HG03354 (cell line): Measurements from ENCODE around the gene CDH8.
"Not testable (repeated sequence)": the region's sequence is repeated elsewhere in the genome, so short reads cannot be mapped to it uniquely, and the experiment has no call there.

Source experiments
- ATAC-seq: cut with Tn5 transposase; IDR thresholded peaks from one replicate; pipeline ENCODE4 v1.9.1; 2021; ENCODE audit warnings: mild to moderate bottlenecking; ENCODE audit not compliant: unreplicated experiment, poor library complexity, severe bottlenecking

CDH8 gene

GRCh38 chr16:61807551-61807950, 228.7 kb downstream of the CDH8 start:
- ATAC-seq = no peak

GRCh38 chr16:61801217-61801616, 235.0 kb downstream of the CDH8 start:
- ATAC-seq = not testable (repeated sequence)

GRCh38 chr16:61798741-61799140, 237.5 kb downstream of the CDH8 start:
- no peak for ATAC-seq

DNA sequence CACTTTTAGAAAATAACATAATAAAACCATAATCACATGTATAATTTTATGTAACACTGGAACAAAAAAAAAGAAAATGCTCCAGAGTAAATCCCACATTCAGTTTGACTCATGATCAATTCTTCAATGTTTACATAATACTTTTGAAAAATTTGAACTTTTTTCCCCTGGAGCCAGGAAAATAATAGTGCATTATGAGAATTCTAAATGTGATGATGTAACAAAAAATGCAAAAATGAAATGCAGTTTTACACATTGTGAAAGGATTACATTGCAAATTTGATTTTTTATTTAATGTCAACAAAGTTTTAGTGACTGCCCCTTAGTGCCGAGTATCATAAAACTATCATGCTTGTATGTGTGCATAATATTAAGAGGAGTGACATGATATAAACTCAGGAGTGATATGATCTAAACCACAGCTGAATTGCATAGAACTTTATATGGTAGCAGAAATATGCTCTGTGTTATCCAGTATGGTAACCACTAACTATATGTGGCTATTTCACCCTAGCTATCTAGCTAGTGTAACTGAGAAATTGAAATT, 238.2 kb downstream of the CDH8 start:
- ATAC-seq = no peak

DNA sequence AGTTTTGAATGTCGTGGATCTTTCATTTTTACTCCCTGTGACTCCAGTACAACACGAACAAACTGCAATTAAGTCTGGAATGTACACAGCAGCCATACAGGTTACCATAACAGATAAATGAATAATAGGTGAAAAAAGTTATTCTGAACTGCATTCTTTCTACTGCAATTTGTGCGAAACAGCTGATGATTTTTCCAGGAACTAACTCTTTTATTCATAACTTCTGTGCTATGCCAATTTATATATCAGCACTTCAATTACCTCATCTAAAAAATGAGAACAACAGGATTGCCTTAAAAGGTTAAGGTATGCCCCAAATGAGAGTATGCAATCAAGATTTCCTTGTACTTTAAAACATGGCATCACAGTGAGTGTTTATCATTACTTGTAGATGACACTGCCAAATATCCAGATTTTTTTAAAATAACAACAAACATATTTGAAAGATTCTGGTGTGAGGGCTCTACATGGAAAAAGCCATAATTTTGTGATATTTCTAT, 238.9 kb downstream of the CDH8 start:
- ATAC-seq = no peak

- ATAC-seq = no peak
Measured at GRCh38 chr16:61792194-61792909, 243.9 kb downstream of the CDH8 start.

GRCh38 chr16:61791464-61791863, 244.8 kb downstream of the CDH8 start:
- ATAC-seq = no peak

DNA sequence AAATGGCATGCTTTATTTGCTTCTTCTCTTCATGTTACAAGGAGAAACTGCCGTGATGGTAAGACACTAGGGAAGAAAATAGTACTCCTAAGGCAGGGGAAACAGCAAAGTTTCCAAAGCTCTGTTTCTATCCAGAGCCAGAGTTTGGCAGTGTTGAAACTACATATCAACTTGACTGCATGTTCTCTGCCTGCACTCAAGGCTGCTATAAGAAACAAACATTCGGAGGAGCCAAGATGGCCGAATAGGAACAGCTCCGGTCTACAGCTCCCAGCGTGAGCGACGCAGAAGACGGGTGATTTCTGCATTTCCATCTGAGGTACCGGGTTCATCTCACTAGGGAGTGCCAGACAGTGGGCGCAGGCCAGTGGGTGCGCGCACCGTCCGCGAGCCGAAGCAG, 254.4 kb downstream of the CDH8 start:
- ATAC-seq = not testable (repeated sequence)

DNA sequence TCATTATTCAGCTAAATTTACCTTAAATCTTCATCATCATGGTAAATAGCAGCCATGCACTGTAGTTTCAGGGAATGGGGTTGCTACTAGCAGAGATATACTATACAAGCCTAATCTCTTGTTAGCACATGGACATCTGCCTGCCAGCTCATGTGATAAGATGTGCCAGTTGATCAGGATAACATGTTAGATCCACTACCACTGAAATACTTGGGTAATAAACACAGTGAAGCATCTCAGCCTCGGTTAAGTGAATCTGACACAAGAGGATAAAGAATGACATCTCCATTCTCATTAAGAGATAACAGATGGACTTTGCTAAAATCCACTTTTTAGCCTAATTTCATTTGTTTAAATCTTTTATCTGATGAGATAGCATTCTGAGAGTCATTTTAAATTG, 256.1 kb downstream of the CDH8 start:
- no peak for ATAC-seq

- ATAC-seq = no peak
Measured at GRCh38 chr16:61770301-61770700, 265.9 kb downstream of the CDH8 start.

DNA sequence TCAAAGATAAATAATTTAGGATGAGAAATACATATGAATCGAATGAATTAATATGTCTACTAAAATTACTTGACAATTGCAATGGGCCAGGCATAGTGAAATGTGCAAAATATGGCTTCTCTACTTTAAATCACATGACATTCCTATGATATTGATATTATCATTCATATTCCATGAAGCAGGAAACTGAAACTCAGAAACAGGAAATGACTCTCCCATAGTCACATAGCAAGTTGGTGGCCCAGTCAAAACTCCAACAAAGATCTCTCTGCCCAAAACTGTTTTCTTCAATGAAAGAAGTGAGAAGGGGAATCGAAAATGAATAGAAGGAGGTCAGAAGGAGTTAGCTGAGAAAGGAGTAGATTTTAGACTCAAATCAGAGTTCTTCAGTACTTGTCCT, 272.2 kb downstream of the CDH8 start:
- ATAC-seq = no peak

DNA sequence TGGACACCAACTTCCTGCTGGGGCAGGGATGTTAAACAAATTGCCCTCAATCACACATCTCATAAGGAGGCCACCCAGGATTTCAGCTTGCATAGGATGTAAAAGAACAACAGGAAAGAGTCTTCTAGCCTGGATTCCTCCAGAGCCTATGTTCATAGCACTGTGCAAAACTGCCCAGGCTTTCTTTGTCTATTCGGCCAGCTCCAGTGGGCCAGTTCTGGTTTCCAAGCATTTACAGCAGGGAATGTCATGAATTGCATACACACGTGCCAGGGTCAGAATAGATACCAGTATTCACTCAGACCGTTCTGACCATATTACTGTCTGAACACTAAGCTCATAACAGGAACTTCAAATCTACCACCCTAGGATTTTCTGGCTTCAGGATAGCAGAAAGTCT, 273.2 kb downstream of the CDH8 start:
- ATAC-seq = no peak

GRCh38 chr16:61730997-61731396, 305.2 kb downstream of the CDH8 start:
- ATAC-seq = no peak

DNA sequence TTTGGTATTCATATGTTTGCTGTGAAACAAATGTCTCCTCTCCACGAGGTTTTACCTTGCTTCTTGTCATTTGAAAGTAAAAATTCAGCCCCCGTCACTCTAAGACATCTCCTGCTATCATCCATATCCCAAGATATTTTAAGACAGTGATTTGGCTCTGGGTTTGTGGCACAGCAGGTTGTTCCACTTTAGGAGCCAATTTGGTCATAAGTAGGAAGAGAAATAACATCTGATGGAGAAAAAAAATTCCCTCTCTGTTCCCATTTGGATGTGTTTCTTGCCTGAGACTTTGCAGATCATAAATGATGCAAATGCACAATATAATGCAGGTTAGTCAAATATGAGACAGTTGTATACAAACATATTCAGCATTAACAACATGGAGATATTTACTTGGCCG, 309.5 kb downstream of the CDH8 start:
- no peak for ATAC-seq

DNA sequence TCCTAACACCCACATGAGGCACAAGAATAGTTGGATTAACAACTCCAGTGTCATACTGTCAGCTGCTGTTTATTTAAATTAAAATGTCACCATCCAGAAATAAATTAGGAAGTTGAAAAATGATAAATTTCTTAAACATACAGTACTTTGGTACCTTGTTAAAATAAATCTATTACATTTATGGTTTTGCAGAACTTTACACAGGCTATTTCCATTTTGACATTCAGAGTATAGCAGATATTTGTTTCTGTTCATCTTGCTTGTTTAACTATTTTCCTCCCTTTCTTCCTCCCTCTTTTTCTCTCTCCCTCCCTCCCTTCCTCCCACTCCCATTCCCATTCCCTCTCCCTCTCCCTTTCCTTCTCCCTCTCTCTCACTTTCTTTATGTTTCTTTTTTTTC, 310.1 kb downstream of the CDH8 start:
- no peak for ATAC-seq

- no peak for ATAC-seq
Measured at GRCh38 chr16:61721544-61721943, 314.7 kb downstream of the CDH8 start.

DNA sequence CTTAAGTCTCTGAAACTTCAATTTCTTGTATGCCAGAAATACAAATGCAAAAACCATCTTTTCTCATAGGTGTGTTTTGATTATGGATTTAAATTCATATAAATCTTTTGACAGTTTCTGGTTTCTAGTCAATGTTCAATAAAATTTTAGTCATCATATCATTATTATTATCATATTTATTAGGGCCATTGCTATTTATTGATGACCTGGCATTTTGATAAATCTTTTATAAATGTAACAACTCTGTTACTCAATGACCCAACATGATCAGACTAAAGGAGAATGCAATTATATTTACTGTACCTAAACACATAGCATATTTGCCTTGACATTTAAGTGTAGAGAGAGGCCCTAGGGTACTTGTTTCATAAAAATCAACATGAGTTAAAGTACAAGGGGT, 320.8 kb downstream of the CDH8 start:
- no peak for ATAC-seq

DNA sequence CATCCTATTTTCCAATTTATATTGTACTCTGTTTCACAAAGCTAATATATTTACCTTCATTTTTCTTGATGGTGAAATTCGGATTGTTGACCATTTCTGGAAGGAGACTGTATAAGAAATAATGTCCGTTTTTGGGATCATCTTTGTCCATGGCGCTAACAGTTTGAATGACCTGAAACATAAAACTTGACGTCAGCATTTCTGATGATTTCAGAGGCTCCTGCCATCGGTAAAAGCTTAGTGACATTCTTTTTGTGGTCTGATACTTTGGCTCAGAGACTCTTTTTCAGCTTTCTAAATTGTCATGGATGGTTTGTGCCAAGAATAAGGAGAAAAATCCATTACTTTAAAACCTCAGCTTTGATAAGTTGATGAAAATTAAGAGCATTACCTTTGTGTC, 322.5 kb downstream of the CDH8 start:
- ATAC-seq = no peak

GRCh38 chr16:61699640-61700039, 336.6 kb downstream of the CDH8 start:
- ATAC-seq = not testable (repeated sequence)

- ATAC-seq = no peak
Measured at GRCh38 chr16:61684541-61684940, 351.7 kb downstream of the CDH8 start.

DNA sequence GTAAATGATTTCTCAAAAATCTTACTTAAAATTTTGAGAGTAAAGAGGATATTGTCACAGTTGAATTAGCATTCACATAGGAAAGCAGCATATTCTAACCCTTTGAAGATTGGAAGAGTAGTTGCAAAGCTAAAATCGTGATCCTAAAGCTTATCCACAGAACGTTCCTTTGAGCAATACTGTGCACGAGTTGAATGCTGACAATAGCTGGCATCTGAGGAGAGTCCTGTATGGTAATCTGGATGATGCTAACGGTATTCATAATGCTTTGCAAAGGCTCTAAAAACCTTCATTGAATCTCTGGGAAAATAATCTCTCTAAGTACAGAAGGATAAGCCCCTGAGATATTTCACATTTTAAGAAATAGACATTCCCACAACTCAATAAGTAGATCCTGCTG, 354.6 kb downstream of the CDH8 start:
- ATAC-seq = no peak

- no peak for ATAC-seq
Measured at GRCh38 chr16:61681124-61681523, 355.1 kb downstream of the CDH8 start.
